ENCODE data around the gene HEATR3.
A peak's percentile ranks its signal among the peaks of the same experiment; 100 is the strongest.

Gene HEATR3

DNA sequence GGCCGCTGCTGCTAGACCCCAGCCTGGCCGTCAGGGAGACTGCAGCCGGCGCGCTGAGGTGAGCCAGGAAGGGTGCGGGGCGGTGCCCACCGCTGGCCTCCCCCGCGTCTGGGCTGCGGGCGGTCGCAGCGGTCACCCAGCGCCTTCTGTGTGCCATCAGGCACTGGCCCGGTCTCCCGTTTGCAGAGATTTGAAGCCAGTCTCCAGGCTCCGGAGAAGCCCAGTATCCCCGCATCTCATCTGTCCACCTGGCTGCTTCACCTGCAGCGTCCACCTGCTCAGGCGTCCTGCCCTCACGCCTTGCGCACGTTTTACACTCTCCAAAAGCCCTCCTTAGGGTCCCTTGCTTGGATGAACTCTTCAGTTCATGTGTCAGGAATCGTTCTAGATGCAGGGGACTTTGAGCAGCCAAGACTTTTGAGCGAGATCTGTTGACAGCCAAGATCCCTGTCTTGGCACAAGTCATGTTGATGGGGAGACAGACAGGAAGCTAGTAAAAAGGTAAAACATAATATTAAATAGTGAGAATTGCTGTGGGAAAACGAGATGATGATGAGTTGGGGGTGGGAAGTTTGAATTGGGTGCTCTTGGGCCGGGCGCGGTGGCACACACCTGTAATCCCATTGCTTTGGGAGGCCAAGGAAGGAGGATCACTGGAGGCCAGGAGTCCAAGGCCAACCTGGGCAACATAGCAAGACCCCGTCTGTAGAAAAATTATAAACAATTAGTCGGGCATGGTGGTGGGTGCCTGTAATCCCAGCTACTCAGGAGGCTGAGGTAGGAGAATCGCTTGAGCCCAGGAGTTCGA is 916 bp downstream of the HEATR3 start:
- H3K4me3 ChIP-seq (ENCODE audit: low read depth, low read length), result peak overlapping the region; percentile 92
- TF ChIP-seq, protein P1, sequence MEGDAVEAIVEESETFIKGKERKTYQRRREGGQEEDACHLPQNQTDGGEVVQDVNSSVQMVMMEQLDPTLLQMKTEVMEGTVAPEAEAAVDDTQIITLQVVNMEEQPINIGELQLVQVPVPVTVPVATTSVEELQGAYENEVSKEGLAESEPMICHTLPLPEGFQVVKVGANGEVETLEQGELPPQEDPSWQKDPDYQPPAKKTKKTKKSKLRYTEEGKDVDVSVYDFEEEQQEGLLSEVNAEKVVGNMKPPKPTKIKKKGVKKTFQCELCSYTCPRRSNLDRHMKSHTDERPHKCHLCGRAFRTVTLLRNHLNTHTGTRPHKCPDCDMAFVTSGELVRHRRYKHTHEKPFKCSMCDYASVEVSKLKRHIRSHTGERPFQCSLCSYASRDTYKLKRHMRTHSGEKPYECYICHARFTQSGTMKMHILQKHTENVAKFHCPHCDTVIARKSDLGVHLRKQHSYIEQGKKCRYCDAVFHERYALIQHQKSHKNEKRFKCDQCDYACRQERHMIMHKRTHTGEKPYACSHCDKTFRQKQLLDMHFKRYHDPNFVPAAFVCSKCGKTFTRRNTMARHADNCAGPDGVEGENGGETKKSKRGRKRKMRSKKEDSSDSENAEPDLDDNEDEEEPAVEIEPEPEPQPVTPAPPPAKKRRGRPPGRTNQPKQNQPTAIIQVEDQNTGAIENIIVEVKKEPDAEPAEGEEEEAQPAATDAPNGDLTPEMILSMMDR (IDR thresholded peaks at IDR 0.05; ENCODE audit: insufficient read depth, low read depth, low read length, missing control alignments), result no peak
- no peak for DNase-seq (ENCODE audit: low read depth)

DNA sequence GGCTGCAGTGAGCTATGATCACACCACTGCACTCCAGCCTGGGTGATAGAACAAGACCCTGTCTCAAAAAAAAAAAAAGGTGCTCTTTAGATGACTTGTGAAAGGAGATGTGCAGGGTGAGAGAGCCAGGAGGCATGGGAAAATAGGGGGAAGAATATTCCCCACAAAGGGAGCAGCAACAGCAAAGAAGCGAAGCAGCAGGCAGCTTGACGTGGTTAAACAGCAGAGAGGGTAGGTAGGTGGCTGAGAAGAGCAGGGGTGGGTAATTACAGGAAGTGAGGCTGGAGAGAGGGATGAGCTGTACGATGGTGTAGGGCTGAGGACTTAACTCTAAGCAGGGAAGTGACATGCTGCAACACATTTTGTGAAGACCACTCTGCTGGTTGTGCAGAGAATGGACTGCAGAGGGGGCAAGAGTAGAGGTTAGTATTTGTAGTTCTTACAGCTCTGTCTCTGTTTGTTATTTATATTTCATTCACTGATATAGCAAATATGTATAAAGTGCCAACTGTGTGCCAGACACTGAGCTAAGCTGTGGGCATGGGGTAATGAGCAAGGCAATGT is 1.6 kb downstream of the HEATR3 start:
- peak overlapping the region; percentile 92 for H3K4me3 ChIP-seq (ENCODE audit: low read depth, low read length)
- peak; percentile 77 for DNase-seq (ENCODE audit: low read depth)
- TF ChIP-seq, protein P1 (IDR thresholded peaks at IDR 0.05; ENCODE audit: insufficient read depth, low read depth, low read length, missing control alignments), result peak; percentile 59

DNA sequence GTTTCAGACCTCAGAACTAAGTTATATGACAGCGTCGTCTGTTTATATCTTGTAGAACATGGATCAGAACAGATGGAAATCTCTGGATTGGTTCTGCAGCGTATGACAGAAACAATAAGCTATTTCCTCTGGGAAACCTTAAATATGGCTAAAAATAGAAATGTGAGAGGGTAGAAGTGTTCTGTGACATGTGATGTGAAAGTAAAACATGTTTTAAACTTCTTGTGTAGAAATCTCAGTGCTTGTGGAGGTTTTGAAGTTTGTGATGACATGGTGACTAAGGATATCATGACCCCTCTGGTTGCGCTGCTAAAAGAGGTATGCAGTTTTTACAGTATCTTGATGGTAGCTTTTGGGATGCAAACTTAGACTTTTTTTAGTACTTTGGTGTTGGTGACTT is 2.8 kb downstream of the HEATR3 start:
- TF ChIP-seq, protein P1 (IDR thresholded peaks at IDR 0.05; ENCODE audit: insufficient read depth, low read depth, low read length, missing control alignments), result no peak

DNA sequence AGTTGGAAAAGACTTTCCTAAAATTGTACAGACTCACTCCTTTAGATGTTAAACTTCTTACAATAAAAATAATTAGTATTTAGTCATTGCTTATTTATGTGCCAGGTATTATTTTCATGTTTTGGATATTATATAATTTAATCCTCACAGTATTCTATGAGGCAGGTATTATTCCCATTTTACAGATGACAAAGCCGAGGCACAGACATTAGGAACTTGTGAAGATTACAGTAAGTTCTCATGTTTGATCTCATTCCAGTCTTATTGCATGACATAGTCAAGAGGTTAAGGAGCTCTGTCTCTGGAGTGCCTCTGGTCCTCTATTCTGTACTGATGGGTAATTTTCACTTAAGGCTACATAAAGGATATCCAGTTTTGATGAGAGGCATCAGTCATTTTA is 3.3 kb downstream of the HEATR3 start:
- TF ChIP-seq, protein P1 (IDR thresholded peaks at IDR 0.05; ENCODE audit: insufficient read depth, low read depth, low read length, missing control alignments), result no peak
- no peak for DNase-seq (ENCODE audit: low read depth)
- no peak overlapping the region for H3K4me3 ChIP-seq (ENCODE audit: low read depth, low read length)

More for the DNA sequence above, 2.8 kb downstream of the HEATR3 start:
- no peak for DNase-seq (ENCODE audit: low read depth)
- H3K4me3 ChIP-seq (ENCODE audit: low read depth, low read length), result no peak overlapping the region

GRCh38 chr16:50071075-50071671 is 5.4 kb downstream of the HEATR3 start:
- no peak overlapping the region for H3K4me3 ChIP-seq (ENCODE audit: low read depth, low read length)
- no peak for DNase-seq (ENCODE audit: low read depth)
- TF ChIP-seq, protein P1 (IDR thresholded peaks at IDR 0.05; ENCODE audit: insufficient read depth, low read depth, low read length, missing control alignments), result no peak

GRCh38 chr16:50072730-50073129 is 7.0 kb downstream of the HEATR3 start:
- TF ChIP-seq, protein P1 (IDR thresholded peaks at IDR 0.05; ENCODE audit: insufficient read depth, low read depth, low read length, missing control alignments), result no peak
- no peak overlapping the region for H3K4me3 ChIP-seq (ENCODE audit: low read depth, low read length)

More at GRCh38 chr16:50072730-50073129, 7.0 kb downstream of the HEATR3 start:
- peak; percentile 17 for DNase-seq (ENCODE audit: low read depth)
